ENCODE data around the gene GALNT17. TPM values are rescaled to one million over a fixed set of nuclear protein-coding genes. Genes with fewer than 3 reads are reported as not detected.

The GALNT17 gene
- total RNA-seq, 1 donor from 2014 or later, result 20.2 TPM

- no peak for DNase-seq (ENCODE audit: extremely low spot score, unreplicated experiment)
- H3K4me1 Mint-ChIP-seq (ENCODE audit: unreplicated experiment), result no peaks in the 10 kb centered on the region
- no peak overlapping the region for H3K27ac Mint-ChIP-seq
- H3K4me3 Mint-ChIP-seq, result no peak overlapping the region
- no peaks in the 10 kb centered on the region for H3K27me3 Mint-ChIP-seq
- H3K36me3 Mint-ChIP-seq, result no peaks in the 10 kb centered on the region
- peaks cover 3% of the 10 kb centered on the region for H3K9me3 Mint-ChIP-seq
- TF ChIP-seq CTCF (conservative IDR thresholded peaks at IDR 0.05), result no peak
These were observed 574.6 kb downstream of the GALNT17 start for GRCh38 chr7:71706597-71706975.

GRCh38 chr7:71707041-71707440, 575.1 kb downstream of the GALNT17 start:
- no peak for DNase-seq (ENCODE audit: extremely low spot score, unreplicated experiment)
- no peaks in the 10 kb centered on the region for H3K4me1 Mint-ChIP-seq (ENCODE audit: unreplicated experiment)
- H3K27me3 Mint-ChIP-seq, result no peaks in the 10 kb centered on the region
- H3K36me3 Mint-ChIP-seq, result no peaks in the 10 kb centered on the region
- H3K4me3 Mint-ChIP-seq, result no peak overlapping the region
- no peak overlapping the region for H3K27ac Mint-ChIP-seq
- TF ChIP-seq CTCF (conservative IDR thresholded peaks at IDR 0.05), result no peak
- H3K9me3 Mint-ChIP-seq, result peaks cover 3% of the 10 kb centered on the region

GRCh38 chr7:71708710-71709109, 576.8 kb downstream of the GALNT17 start:
- no peak for TF ChIP-seq CTCF (conservative IDR thresholded peaks at IDR 0.05)
- Mint-ChIP-seq H3K36me3 (no peaks in the 10 kb centered on the region), H3K4me1 (ENCODE audit: unreplicated experiment) (no peaks in the 10 kb centered on the region), H3K27me3 (no peaks in the 10 kb centered on the region), H3K9me3 (no peaks in the 10 kb centered on the region), H3K27ac (no peak overlapping the region), H3K4me3 (no peak overlapping the region)
- DNase-seq (ENCODE audit: extremely low spot score, unreplicated experiment), result no peak

- Mint-ChIP-seq H3K4me1 (ENCODE audit: unreplicated experiment) (no peaks in the 10 kb centered on the region), H3K27me3 (no peaks in the 10 kb centered on the region), H3K27ac (no peak overlapping the region), H3K4me3 (no peak overlapping the region), H3K9me3 (no peaks in the 10 kb centered on the region), H3K36me3 (no peaks in the 10 kb centered on the region)
- no peak for DNase-seq (ENCODE audit: extremely low spot score, unreplicated experiment)
- TF ChIP-seq CTCF (conservative IDR thresholded peaks at IDR 0.05), result no peak
These were observed 578.5 kb downstream of the GALNT17 start for GRCh38 chr7:71710442-71710841.

GRCh38 chr7:71712653-71713180, 580.8 kb downstream of the GALNT17 start:
- H3K4me1 Mint-ChIP-seq (ENCODE audit: unreplicated experiment), result no peaks in the 10 kb centered on the region
- H3K27ac Mint-ChIP-seq, result no peak overlapping the region
- no peaks in the 10 kb centered on the region for H3K36me3 Mint-ChIP-seq
- no peak for DNase-seq (ENCODE audit: extremely low spot score, unreplicated experiment)
- no peak for TF ChIP-seq CTCF (conservative IDR thresholded peaks at IDR 0.05)
- H3K4me3 Mint-ChIP-seq, result no peak overlapping the region
- H3K9me3 Mint-ChIP-seq, result no peaks in the 10 kb centered on the region
- H3K27me3 Mint-ChIP-seq, result no peaks in the 10 kb centered on the region

- Mint-ChIP-seq H3K36me3 (no peaks in the 10 kb centered on the region), H3K9me3 (no peaks in the 10 kb centered on the region), H3K4me1 (ENCODE audit: unreplicated experiment) (no peaks in the 10 kb centered on the region), H3K4me3 (no peak overlapping the region), H3K27ac (no peak overlapping the region), H3K27me3 (peaks cover 3% of the 10 kb centered on the region)
- no peak for DNase-seq (ENCODE audit: extremely low spot score, unreplicated experiment)
- no peak for TF ChIP-seq CTCF (conservative IDR thresholded peaks at IDR 0.05)
These were observed 584.7 kb downstream of the GALNT17 start for GRCh38 chr7:71716690-71717089.
